ENCODE results near the gene HIP1R.
"Not testable (repeated sequence)": the region's sequence is repeated elsewhere in the genome, so short reads cannot be mapped to it uniquely, and the experiment has no call there.

The HIP1R gene

GRCh38 chr12:122834921-122835749 lies at the start of gene HIP1R:
TSS of gene HIP1R (plus strand) at chr12:122835457. CDS start at chr12:122835551, 94 bp downstream.
- DNase-seq = peak; percentile 35 to 46 (median 41)

GRCh38 chr12:122785503-122785902 lies 49.8 kb upstream of the HIP1R start:
- no peak for DNase-seq

- DNase-seq = no peak
Measured at GRCh38 chr12:122788387-122788786, 46.9 kb upstream of the HIP1R start.

GRCh38 chr12:122789637-122790036 lies 45.6 kb upstream of the HIP1R start:
- no peak for DNase-seq

- no peak for DNase-seq
Measured at GRCh38 chr12:122790393-122791075, 44.7 kb upstream of the HIP1R start.

GRCh38 chr12:122793685-122794106 lies 41.6 kb upstream of the HIP1R start:
- DNase-seq = no peak

- no peak for DNase-seq
Measured at GRCh38 chr12:122795807-122796206, 39.5 kb upstream of the HIP1R start.

GRCh38 chr12:122799641-122800243 lies 35.5 kb upstream of the HIP1R start:
- no peak for DNase-seq

GRCh38 chr12:122803937-122804336 lies 31.3 kb upstream of the HIP1R start:
- DNase-seq = no peak

GRCh38 chr12:122804957-122805356 lies 30.3 kb upstream of the HIP1R start:
- not testable (repeated sequence) for DNase-seq

- no peak for DNase-seq
Measured at GRCh38 chr12:122807651-122808050, 27.6 kb upstream of the HIP1R start.

- no peak for DNase-seq
Measured at GRCh38 chr12:122811777-122812176, 23.5 kb upstream of the HIP1R start.

GRCh38 chr12:122813310-122813713 lies 21.9 kb upstream of the HIP1R start:
- no peak for DNase-seq

GRCh38 chr12:122819209-122819785 lies 16.0 kb upstream of the HIP1R start:
- no peak for DNase-seq

GRCh38 chr12:122820138-122820537 lies 15.1 kb upstream of the HIP1R start:
- no peak for DNase-seq

GRCh38 chr12:122820838-122821271 lies 14.4 kb upstream of the HIP1R start:
- no peak for DNase-seq

- DNase-seq = no peak
Measured at GRCh38 chr12:122823429-122823828, 11.8 kb upstream of the HIP1R start.

- DNase-seq = no peak
Measured at GRCh38 chr12:122825773-122826724, 9.2 kb upstream of the HIP1R start.

- no peak for DNase-seq
Measured at GRCh38 chr12:122827258-122827657, 8.0 kb upstream of the HIP1R start.

- DNase-seq = no peak
Measured at GRCh38 chr12:122830517-122831214, 4.6 kb upstream of the HIP1R start.

- no peak for DNase-seq
Measured at GRCh38 chr12:122834104-122834920, 945 bp upstream of the HIP1R start.
